H54 (cell line): ENCODE data around the gene DNM3.

Experiments used
- DNase-seq: peaks from one replicate; pipeline ENCODE4 v3.0.0; 2011; ENCODE audit warnings: low spot score, mixed read lengths; ENCODE audit not compliant: insufficient read length
- FAIRE-seq: peaks from 3 replicates; lab custom pipeline; 2011; peaks lifted over from hg19 to GRCh38; lab: Jason Lieb, UNC
- POLR2A ChIP-seq: IDR thresholded peaks from 2 replicates; pipeline ENCODE4 v1.6.1; 2011; ENCODE audit warnings: low read depth, mild to moderate bottlenecking, low read length

Gene DNM3

DNA sequence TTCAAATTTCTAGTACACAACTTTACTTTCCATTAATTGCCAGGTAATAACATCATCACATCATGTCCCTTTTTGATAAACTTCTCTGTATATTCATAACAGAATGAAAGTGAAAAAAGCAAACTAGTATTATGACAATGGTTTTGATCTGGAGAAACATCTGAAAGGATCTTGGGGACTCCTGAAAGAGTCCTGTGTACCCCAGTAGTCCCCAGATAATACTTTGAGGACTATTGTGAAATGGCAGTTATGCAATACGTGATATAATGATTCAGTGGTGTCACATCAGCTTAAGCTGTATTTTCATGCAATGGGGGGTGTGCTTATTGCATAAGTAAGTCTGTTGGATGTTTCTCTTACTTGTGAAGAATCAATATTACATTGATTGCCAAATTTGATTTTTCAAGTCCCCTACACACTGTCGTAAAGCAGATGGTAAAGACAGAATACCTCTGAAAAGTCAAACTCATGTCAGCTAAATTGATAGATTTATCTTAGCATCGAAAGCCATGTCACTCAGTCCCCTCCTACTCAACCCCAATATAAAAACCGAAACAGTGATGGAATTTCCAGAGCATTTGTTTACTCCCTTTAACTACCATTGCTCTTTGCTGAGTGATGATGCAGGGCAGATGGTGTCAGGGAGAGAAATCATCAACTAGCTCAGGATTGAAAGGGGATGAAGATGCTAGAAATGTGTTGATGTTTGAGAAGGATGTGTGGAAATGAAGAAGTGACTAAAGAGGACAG lies 432.5 kb downstream of the DNM3 start:
- no peak for TF ChIP-seq POLR2A
- DNase-seq (no peak), FAIRE-seq (no peak)

DNA sequence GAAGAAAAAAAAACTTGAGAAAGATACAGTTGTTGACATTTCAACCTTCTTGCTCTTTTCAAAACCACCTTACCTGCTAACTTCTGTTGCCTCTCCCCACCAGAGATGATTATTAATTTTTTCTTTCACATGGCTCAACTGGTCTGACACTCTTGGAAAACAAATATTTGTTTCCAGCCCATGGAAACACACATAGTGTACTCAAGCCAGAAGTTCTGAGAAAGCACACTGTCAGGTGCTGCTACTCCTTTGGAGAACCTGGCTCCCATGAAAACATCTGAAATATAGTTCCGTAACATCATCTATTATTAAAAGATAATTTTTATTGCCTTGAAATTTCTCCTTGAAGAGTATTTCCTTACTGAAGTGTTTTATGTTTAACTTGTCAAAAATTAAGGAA lies 434.2 kb downstream of the DNM3 start:
- DNase-seq (no peak), FAIRE-seq (no peak)
- no peak for TF ChIP-seq POLR2A

DNA sequence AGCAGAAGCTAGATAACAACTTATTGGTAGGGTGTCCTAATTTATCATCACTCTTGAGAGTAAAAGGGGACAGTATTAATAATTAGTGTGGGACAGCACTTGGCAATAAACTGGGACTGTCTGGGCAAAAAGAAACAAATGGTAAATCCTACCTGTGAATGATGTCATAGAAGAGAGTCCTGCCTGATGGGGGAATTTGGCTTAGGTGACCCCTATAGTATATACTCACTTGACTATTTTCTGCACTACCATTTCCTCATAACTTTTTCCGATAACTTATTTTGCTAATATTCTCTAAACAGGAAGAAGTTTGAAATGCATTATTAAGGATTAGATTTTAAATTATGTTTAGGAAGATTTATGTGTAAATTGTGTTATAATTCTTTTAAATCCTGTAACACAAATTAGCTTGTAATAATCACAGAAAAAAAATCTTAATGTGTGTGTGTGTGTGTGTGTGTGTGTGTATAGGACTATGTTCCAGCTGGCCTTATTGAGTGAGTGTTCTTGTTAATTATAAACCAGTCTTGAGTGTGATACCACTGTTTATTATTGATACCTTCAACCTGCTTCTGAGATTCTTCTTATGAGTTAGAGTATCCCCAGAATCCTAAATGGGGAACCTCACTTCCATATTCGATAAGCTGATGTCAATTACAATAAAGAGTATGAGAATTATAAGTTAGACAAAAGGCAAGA lies 435.0 kb downstream of the DNM3 start:
- no peak for DNase-seq
- no peak for TF ChIP-seq POLR2A
- no peak for FAIRE-seq

DNA sequence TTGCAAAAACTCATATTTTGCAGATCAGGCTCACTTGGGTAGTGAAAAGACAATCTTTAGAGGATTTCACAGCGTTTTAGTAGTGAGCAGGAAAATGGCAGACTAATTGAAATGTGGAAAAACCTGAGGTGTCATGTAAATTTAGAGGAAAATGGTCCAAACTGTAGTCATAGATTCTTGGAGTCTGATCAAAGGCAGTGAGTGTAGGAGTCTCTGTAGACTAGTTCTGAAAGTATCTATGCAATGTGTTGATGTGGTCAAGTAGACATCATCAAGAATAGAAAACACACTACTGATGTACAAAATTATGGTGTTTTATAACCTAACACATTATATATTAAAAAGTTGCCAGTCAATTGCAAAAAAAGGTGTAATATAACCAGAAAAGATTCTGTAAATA lies 436.0 kb downstream of the DNM3 start:
- TF ChIP-seq POLR2A = no peak
- DNase-seq = no peak
- FAIRE-seq = no peak

DNA sequence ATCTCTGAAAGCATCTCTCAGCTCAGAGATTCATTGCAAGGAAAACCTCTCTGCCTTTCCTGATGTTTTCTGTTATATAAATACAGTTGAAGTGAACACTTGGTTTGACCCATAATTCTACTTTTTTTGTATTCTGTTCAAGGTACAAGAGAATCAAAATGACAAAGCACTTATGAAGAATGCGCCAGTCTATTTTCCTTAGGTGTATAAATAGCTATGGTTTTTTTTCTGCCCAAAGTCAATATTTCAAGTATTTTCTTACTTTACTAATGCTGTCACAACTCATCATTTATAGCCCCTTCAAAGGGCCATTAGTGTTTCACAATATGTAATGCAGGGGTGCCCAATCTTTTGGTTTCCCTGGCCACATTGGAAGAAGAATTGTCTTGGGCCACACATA lies 436.7 kb downstream of the DNM3 start:
- TF ChIP-seq POLR2A = no peak
- FAIRE-seq (no peak), DNase-seq (no peak)

DNA sequence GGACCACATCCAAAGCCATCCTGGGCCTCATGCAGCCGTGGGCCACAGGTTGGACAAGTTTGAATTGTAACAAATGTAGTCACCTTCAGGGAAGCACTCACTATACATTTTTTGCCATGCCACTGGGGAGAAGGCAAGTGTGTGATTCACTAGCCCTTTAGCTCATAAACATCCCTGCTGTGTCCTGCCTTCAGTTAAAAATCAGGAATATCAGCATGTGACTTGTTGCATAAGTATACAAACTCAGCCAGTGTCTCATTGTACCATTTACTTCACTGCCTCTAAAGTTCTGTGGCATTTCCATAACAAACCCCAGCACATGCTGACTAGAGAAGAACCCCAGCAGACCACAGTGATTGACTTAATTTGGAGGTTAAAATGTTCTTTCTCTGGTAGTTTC lies 437.2 kb downstream of the DNM3 start:
- FAIRE-seq (peak; percentile 76), DNase-seq (no peak)
- TF ChIP-seq POLR2A = no peak

DNA sequence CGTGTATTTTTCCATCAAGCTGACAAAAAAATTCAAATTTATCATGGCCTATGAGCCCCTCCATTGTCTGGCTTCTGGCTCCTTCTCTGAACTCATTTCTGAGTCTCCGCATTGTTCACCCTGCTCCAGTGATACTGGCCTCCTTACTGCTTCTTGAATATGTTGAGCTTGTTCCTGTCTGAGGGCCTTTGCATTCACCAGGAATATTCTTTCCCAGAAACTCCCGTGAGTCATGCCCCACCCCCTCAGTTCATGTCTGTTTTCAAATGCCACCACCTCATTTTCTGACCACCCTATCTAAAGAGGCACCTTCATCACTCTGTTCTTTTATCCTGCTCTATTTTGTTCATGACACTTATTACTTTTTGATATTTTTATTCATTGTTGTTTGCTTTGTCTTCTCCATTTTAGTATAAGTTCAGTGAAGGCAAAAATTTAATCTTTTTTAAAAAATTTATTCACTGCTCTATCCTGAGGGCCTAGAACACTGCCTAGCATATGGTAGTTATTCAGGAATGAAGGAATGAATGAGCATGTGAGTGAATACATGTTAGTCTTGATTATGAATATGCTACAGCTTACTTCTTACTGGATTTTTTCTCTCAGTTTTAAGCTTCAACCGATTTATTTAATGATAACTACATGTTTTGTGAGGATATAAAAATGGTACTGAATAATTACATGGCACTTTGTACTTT lies 438.8 kb downstream of the DNM3 start:
- no peak for TF ChIP-seq POLR2A
- DNase-seq = no peak

DNA sequence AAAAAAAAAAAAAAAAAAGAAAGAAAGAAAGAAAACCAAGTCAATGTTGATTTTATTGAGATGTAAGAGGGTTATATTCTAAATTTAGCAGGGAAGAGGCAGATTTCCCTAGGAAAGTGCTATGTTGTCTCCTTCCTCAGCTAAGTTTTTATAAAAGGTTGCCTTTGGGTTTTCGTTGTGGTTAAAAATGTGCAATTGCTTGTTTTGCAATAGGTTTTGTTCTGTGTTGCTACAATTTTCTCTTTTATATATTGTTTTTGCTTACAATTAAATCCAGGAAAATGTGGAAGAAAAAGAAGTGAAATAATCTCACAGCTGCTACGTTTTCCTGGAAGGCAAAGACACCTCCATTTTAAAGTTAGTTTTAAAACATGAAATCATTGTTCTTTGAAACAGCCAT lies 442.5 kb downstream of the DNM3 start:
- no peak for TF ChIP-seq POLR2A
- DNase-seq = no peak
- FAIRE-seq = no peak

More for the DNA sequence above, 438.8 kb downstream of the DNM3 start:
- FAIRE-seq = no peak

DNA sequence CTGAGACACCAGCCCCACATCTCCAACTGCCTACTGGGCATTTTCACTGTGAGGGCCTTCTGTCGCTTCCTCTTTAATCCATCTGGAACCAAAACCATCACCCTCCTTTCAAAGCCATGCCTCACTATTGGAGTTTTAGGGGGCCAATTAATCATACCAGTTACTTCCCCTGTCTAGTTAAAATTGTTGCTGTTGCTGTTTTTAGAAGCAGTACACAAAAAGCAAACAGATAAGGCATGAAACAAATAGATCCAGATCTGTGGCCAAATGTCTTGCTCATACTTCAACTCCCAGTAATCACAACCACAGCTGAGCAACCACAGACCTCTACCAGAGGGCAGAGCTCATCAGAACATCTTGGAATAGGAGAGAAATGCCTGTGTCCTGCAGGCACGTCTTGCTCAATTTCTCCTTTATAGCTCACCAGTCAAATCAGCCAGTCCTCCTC lies 445.4 kb downstream of the DNM3 start:
- TF ChIP-seq POLR2A = no peak
- peak; percentile 80 for FAIRE-seq
- DNase-seq = peak; percentile 5

DNA sequence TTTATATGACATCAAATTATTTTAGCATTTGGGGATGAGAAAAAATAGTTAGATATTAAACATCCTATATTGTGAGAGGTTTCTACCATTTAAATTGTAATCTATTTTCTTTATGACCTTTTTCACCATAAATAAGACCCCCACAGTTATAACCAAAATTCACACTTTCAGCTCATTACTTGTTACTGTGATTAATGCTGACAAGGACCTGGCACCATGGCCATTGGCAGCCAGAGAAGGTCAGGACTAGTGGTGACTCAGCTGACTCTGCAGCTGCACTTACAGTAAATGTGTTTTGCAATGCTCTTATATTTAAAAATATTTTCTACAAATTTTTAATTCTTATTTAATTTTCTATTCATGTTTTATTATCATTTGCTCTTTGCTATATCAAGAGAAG lies 445.9 kb downstream of the DNM3 start:
- no peak for DNase-seq
- FAIRE-seq = peak; percentile 6
- no peak for TF ChIP-seq POLR2A

DNA sequence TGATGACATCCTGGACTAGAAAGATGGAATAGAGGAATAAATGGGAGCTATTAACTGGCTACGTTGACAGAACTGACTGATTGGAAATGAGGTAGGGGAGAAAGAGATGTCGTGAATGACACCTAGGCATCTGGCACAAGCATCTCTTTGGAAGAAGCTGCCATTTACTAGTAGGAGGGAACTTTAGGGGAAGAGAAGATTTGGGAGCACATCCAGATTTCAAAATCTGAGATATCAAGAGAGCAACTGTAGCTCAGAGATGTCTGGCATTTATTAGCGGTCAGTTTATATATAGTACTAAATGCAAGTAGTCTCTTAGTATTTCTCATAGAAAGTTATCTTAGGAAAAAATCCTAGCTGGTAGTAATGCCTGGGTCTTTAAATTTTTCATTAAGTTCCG lies 447.3 kb downstream of the DNM3 start:
- DNase-seq (no peak), FAIRE-seq (no peak)
- no peak for TF ChIP-seq POLR2A

DNA sequence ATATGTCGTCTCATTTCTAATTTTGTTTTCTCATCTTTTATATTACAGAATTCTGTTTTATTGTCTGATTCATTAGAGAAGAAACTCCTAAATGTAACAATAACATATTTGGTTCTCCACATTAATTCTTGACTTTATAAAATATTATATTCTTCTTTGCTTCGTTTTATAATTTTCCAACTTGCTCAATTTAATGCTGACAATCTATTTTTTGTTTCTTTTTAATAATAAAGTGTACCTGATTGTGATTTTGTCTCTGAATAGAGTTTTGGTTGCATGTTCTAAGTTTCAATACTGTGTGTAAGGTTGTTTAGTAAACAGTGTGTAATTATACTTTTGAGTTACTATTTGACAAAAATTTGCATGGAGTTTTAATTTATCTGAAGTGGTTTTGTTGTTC lies 448.1 kb downstream of the DNM3 start:
- no peak for TF ChIP-seq POLR2A
- FAIRE-seq (no peak), DNase-seq (no peak)

DNA sequence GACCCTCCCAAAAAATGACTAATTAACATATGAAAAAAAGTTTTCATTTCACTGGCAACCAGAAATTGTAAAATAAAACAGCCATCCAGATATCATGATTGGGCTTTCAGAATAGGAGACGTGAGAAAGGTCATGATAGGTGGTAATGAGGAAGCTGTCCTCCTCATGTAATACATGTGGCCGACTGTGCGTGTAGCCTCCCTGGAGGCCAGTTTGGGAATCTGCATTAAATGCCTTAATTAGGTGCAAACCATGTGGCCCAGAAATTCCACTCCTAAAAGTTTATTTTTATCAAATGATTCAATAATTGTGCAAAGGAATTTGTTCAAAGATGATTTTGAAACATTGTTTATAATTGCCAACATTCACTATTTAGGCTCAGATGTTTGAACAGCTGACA lies 451.5 kb downstream of the DNM3 start:
- TF ChIP-seq POLR2A = no peak
- FAIRE-seq = no peak
- no peak for DNase-seq

DNA sequence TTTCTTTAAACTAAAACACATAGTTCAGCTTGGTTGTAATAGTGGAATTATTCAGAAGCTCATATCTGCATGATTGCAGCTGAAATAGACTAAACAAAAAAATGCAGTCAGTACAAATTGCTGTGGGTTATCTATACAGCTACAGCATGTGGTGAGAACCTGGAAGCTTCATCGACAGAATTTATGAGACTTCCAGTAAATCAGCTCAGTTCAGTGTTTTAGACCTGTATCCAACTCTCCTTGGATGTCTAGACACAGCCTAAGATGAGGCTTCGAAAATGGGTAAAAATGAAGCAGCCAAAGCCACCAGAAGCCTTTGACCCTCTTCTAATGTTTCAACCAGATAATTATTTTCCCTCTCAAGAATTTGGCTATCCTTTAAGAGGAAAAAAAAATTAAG lies 452.1 kb downstream of the DNM3 start:
- FAIRE-seq (no peak), DNase-seq (no peak)
- TF ChIP-seq POLR2A = no peak
